ENCODE measurements around the gene GRIK3. TPM values are rescaled to one million over a fixed set of nuclear protein-coding genes. Genes with fewer than 3 reads are reported as not detected.

GRIK3 gene
- total and polyA plus RNA-seq, 2 experiments from 2014 or later, result under 0.01 TPM; not detected in 1

- H3K9me3 ChIP-seq (ENCODE audit: low read depth), result no peaks in the 10 kb centered on the region
- DNase-seq (ENCODE audit: low spot score), result no peak
- TF ChIP-seq CTCF (IDR thresholded peaks at IDR 0.05; ENCODE audit: poor library complexity), result no peak
- no peak for TF ChIP-seq EZH2 (IDR thresholded peaks at IDR 0.05; ENCODE audit: borderline replicate concordance)
- TF ChIP-seq EZH2phosphoT487 (IDR thresholded peaks at IDR 0.05; ENCODE audit: low read depth, severe bottlenecking, unreplicated experiment), result no peak
Observed at GRCh38 chr1:36885540-36886357, 148.6 kb downstream of the GRIK3 start.

GRCh38 chr1:36884801-36885200 is 149.5 kb downstream of the GRIK3 start:
- 88% methylated on average over 4 of the region's 4 CpGs for WGBS (ENCODE audit: low lambda C conversion rate, missing lambda C conversion rate)
- TF ChIP-seq CTCF (IDR thresholded peaks at IDR 0.05; ENCODE audit: poor library complexity) (no peak), EZH2phosphoT487 (IDR thresholded peaks at IDR 0.05; ENCODE audit: low read depth, severe bottlenecking, unreplicated experiment) (no peak)
- no peaks in the 10 kb centered on the region for H3K79me2 ChIP-seq

More at GRCh38 chr1:36885540-36886357, 148.6 kb downstream of the GRIK3 start:
- WGBS (ENCODE audit: low lambda C conversion rate, missing lambda C conversion rate), result 85% methylated on average over 7 of the region's 7 CpGs
- Histone ChIP-seq H3K36me3 (replicated peaks; ENCODE audit: insufficient read depth, low read depth) (no peaks in the 10 kb centered on the region), H3K27me3 (no peaks in the 10 kb centered on the region), H2AFZ (no peak overlapping the region), H3K4me3 (no peak overlapping the region), H3K4me2 (no peak overlapping the region), H4K20me1 (ENCODE audit: insufficient read depth, poor library complexity, severe bottlenecking) (no peaks in the 10 kb centered on the region), H3K9me2 (replicated peaks; ENCODE audit: insufficient read depth) (no peaks in the 10 kb centered on the region), H3K79me2 (no peaks in the 10 kb centered on the region), H3K4me1 (ENCODE audit: insufficient read depth) (no peaks in the 10 kb centered on the region), H3K27ac (no peak overlapping the region)

GRCh38 chr1:36884029-36884701 is 150.2 kb downstream of the GRIK3 start:
- TF ChIP-seq EZH2 (IDR thresholded peaks at IDR 0.05; ENCODE audit: borderline replicate concordance) (no peak), CTCF (IDR thresholded peaks at IDR 0.05; ENCODE audit: poor library complexity) (no peak), EZH2phosphoT487 (IDR thresholded peaks at IDR 0.05; ENCODE audit: low read depth, severe bottlenecking, unreplicated experiment) (no peak)
- H3K36me3 ChIP-seq (replicated peaks; ENCODE audit: insufficient read depth, low read depth), result no peaks in the 10 kb centered on the region
- no peak overlapping the region for H3K4me3 ChIP-seq
- H3K4me2 ChIP-seq, result no peak overlapping the region
- no peaks in the 10 kb centered on the region for H3K4me1 ChIP-seq (ENCODE audit: insufficient read depth)
- H3K9me2 ChIP-seq (replicated peaks; ENCODE audit: insufficient read depth), result no peaks in the 10 kb centered on the region
- 85% methylated on average over 8 of the region's 8 CpGs for WGBS (ENCODE audit: low lambda C conversion rate, missing lambda C conversion rate)
- no peaks in the 10 kb centered on the region for H3K79me2 ChIP-seq
- no peak overlapping the region for H3K27ac ChIP-seq
- no peaks in the 10 kb centered on the region for H4K20me1 ChIP-seq (ENCODE audit: insufficient read depth, poor library complexity, severe bottlenecking)
- no peaks in the 10 kb centered on the region for H3K9me3 ChIP-seq (ENCODE audit: low read depth)
- DNase-seq (ENCODE audit: low spot score), result no peak
- H3K27me3 ChIP-seq, result no peaks in the 10 kb centered on the region
- no peak overlapping the region for H2AFZ ChIP-seq

More at GRCh38 chr1:36884801-36885200, 149.5 kb downstream of the GRIK3 start:
- H3K4me2 ChIP-seq, result no peak overlapping the region
- no peaks in the 10 kb centered on the region for H3K9me3 ChIP-seq (ENCODE audit: low read depth)
- H3K27me3 ChIP-seq, result no peaks in the 10 kb centered on the region
- H3K27ac ChIP-seq, result no peak overlapping the region
- no peak overlapping the region for H3K4me3 ChIP-seq
- H3K36me3 ChIP-seq (replicated peaks; ENCODE audit: insufficient read depth, low read depth), result no peaks in the 10 kb centered on the region
- no peaks in the 10 kb centered on the region for H3K4me1 ChIP-seq (ENCODE audit: insufficient read depth)
- no peak overlapping the region for H2AFZ ChIP-seq
- DNase-seq (ENCODE audit: low spot score), result no peak
- H4K20me1 ChIP-seq (ENCODE audit: insufficient read depth, poor library complexity, severe bottlenecking), result no peaks in the 10 kb centered on the region
- no peaks in the 10 kb centered on the region for H3K9me2 ChIP-seq (replicated peaks; ENCODE audit: insufficient read depth)
